ENCODE measurements around the gene RAD51B.

GRCh38 chr14:68449561-68450181, 630.1 kb downstream of the RAD51B start:
- TF ChIP-seq SIN3A (IDR thresholded peaks at IDR 0.05; ENCODE audit: borderline replicate concordance, insufficient read depth, low read depth, low read length) (no peak), CTCF (IDR thresholded peaks at IDR 0.05) (no peak), POLR2AphosphoS5 (IDR thresholded peaks at IDR 0.05; ENCODE audit: low read depth, low read length) (no peak), REST (IDR thresholded peaks at IDR 0.05; ENCODE audit: insufficient read depth in 1 of 2, low read depth in 2 of 2, low read length in 1 of 2) (no peak)
